GM19239 (cell line): ENCODE measurements around the gene CFD.
"Not testable (repeated sequence)": the region's sequence is repeated elsewhere in the genome, so short reads cannot be mapped to it uniquely, and the experiment has no call there.

Experiments
- DNase-seq: peaks from one replicate; pipeline ENCODE4 v3.0.0; 2011; ENCODE audit warnings: low spot score; ENCODE audit not compliant: insufficient read length
- FAIRE-seq: peaks from 2 replicates; lab custom pipeline; 2011; peaks lifted over from hg19 to GRCh38; lab: Jason Lieb, UNC

The CFD gene

DNA sequence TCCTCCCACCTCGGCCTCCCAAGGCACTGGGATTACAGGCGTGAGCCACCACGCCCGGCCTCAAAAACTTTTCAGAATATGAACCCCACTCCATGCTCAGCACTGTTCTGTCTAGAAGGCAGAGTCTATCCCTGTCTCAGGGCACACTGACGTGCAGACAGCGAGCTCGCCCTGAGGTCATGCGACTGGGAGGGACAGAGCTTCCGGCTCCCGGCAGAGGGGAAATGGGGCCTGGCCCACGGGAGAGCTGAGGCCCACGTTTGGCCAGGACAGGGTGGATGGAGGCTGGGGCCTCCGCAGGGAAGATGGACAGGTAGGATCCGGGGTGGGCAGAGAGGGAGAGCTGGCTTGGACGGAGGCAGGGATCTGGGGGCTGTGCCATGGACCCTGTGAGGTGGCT is 34.6 kb upstream of the CFD start:
- no peak for DNase-seq
- FAIRE-seq: no peak

DNA sequence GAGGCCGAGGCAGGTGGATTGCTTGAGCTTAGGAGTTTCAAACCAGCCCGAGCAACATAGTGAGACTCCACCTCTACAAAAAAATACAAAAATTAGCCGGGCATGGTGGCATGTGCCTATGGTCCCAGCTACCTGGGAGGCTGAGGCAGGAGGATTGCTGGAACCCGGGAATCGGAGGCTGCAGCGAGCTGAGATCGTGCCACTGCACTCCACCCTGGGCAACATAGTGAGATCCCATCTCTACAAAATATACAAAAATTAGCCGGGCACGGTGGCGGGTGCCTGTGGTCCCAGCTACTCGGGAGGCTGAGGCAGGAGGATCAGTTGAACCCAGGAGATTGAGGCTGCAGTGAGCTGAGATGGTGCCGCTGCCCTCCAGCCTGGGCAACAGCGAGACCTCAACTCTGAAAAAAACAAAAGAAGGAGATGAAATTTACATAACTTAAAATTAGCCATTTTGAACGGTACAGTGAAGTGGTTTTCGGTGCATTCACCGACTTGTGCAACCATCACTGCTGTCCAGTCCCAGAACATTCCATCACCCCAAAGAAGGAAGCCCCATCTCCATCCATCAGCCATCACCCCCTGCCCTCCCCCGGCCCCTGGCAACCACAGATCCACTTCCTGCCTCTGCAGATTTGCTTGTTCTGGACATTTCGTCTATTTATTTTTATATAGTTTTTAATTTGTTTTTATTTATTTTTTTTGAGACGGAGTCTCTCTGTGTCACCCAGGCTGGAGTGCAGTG is 33.4 kb upstream of the CFD start:
- FAIRE-seq (no peak), DNase-seq (no peak)

DNA sequence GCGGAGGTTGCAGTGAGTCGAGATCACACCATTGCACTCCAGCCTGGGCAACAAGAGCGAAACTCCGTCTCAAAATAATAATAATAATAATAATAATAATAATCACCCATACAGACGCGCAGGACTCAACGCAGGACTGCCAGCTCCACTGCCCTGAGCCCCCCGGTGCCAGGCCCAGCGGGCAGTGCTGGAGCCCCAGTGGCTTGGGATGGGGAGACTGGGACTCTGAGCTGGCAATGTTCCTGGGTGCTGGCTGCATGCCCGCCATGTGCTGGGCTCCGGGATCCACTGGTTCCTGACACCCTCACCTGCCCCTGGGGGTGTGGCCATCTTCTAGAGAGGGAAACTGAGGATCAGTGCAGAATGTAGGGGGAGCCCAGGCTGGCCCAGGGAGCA is 32.2 kb upstream of the CFD start:
- no peak for DNase-seq
- no peak for FAIRE-seq

DNA sequence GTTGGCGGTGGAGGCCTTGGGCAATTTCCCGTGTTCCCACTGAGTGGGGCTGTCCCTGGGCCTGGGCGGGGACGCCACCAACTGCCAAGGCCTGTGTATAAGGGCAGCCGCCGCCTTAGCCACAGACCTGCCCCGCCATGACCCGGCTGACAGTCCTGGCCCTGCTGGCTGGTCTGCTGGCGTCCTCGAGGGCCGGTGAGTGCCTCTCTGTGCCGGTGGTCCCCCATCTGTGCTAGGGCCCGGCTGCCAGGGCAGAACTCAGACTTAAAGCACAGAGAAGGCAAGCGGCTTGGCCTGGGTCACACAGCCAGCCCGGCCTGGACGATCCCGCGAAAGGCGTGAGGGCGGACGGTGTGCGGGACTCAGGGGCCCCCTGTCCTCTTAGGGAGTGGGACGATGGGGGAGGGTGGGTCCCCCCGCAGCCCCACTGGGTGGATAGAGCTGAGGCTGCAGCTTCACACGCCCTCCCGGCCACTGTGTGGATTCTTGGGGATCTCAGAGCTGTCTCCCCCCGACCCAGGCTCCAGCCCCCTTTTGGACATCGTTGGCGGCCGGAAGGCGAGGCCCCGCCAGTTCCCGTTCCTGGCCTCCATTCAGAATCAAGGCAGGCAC is 31.6 kb upstream of the CFD start, which contains the start of gene AZU1:
Gene AZU1, plus strand, starts transcription at position 128 of the 612 bp plus-strand sequence. Its CDS starts 10 bp downstream, at position 138.
- DNase-seq (no peak), FAIRE-seq (no peak)

DNA sequence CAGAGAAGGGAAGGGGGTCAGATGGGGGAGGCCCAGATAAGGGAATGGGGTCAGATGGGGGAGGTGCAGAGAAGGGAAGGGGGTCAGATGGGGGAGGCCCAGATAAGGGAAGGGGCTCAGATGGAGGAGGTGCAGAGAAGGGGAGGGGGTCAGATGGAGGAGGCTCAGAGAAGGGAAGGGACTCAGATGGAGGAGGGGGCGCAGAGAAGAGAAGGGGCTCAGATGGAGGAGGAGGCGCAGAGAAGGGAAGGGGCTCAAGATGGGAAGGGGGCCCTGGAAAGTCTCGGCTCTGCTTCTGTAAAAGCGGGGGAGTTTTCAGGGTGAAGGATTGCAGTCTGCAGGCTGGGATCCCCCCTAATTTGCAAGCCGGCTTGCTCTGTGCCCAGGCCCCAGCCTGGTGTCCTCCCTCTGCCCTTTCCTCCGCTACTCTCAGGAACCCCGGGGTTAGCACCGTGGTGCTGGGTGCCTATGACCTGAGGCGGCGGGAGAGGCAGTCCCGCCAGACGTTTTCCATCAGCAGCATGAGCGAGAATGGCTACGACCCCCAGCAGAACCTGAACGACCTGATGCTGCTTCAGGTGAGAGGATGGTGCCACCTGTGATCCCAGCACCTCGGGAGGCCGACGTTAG is 30.2 kb upstream of the CFD start:
- DNase-seq (no peak), FAIRE-seq (no peak)

DNA sequence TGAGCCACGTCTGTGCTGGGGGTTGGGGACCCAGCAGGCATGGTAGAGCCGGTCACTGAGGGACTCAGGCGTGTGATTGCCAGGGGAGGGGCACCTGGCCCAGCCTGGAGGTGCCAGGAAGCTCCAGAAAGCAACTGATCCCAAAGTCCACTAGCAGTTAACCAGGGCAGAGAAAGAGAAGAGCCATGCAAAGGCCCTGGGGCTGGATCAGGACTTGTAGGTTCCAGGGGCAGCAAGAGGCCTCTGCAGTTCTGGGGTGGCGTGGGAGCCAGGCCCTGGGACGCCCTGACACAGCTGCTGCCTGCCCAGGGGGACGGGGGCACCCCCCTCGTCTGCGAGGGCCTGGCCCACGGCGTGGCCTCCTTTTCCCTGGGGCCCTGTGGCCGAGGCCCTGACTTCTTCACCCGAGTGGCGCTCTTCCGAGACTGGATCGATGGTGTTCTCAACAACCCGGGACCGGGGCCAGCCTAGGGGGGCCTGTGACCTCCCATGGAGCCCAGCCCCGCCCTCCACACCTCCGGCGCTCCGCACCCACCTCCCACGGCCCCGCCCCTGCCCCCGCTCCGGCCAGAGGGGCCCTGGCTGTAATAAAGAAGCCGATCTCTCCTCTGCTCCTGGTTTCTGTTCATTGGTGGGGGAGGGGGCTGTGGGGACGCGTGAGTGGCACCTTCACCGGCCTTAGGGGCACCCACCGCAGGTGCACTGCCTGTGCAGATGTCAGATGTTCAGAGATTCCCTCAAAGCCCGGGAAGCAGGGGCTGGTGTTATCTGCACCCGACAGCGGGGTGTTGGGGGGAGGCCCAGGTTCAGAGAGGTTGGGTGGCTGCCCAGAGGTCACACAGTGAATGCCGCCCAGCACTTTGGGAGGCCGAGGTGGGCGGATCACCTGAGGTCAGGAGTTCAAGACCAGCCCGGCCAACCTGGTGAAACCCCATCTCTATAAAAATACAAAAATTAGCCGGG is 27.8 kb upstream of the CFD start:
- FAIRE-seq (no peak), DNase-seq (no peak)

DNA sequence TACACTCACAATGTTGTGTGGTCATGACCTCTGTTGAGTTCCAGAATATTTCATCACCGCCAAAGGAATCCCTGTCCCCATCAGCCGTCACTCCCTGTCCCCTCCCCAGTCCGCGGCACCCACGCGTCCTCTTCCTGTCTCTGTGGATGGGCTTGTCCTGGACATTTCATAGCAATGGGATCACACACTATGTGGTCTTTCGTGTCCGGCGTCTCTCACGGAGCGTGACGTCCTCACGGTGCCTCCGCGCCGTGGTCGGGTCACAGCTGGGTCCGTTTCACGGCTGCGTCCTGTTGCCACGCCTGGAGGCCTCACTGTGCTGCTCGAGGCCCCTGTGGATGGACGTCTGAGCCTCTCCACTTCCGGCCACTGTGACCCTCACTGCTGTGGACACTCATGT is 25.2 kb upstream of the CFD start:
- no peak for FAIRE-seq
- no peak for DNase-seq

DNA sequence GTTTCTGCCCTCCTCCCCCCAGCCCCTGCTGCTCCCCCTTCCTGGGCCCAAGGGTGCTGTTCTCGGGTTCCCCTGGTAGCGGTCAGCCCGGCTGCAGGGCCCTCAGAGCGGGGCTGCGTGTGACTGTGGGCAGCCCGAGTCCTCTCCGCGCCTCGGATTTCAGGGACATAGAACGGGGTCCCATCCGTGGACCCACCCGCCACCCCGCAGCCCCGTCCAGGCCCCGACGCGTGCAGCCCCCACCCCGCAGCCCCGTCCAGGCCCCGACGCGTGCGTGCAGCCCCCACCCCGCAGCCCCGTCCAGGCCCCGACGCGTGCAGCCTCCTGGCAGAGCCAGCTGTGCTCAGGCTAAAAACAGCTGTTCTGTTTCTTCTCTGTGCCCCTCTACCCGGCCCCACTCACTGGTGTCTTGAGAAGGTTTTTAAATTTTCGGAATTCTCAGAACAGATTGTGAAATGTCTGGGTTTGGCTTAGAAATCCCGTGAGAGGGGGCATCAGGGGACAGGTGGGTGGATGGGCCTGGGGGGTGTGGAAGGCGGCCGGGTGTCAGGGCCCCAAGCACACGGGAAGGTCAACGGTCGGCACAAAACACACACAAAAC is 24.2 kb upstream of the CFD start:
- FAIRE-seq: no peak
- no peak for DNase-seq

DNA sequence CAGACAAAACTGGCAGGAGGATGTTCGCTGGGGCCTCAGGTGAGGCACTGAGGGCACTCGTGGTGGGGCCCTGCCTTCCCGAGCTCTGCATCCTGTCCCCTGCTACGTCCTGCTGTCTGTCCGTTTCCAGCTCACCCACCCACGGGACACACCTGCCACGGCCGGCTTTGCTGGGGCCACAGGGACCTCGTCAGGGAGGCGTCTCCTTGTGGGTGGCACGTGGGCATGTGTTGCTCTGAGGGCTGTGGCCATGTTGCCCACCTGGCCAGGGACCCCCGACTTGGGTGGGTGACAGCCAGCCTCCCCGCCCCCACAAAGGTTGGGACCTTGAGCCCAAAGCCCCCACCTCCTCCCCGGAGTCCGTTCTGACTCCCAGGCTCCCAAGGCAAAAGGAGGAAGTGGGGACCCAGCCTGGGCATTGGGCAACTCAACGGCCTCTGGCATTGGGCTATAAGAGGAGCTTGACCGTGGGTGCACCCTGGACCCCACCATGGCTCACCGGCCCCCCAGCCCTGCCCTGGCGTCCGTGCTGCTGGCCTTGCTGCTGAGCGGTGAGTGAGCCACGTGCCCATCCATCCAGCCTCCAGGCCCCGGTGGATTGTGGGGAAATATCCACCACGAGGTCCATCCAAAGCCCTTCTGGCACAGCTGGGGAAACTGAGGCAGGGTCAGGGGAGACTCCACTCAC is 18.8 kb upstream of the CFD start, which contains the start of gene PRTN3:
Gene PRTN3, plus strand, starts transcription at position 481 of the 688 bp plus-strand sequence. Its CDS starts 10 bp downstream, at position 491.
- no peak for DNase-seq
- no peak for FAIRE-seq

DNA sequence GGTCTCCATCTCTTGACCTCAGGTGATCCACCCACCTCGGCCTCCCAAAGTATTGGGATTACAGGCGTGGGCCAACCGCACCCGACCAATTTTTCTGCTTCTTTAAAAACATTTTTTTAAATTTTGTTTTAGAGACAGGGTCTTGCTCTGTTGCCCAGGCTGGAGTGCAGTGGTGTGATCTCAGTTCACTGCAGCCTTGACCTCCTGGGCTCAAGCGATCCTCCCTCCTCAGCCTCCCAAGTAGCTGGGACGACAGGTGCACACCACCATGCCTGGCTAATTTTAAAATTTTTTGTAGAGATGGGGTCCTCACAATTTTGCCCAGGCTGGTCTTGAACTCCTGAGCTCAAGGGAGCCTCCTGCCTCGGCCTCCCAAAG is 16.7 kb upstream of the CFD start:
- not testable (repeated sequence) for DNase-seq, FAIRE-seq

DNA sequence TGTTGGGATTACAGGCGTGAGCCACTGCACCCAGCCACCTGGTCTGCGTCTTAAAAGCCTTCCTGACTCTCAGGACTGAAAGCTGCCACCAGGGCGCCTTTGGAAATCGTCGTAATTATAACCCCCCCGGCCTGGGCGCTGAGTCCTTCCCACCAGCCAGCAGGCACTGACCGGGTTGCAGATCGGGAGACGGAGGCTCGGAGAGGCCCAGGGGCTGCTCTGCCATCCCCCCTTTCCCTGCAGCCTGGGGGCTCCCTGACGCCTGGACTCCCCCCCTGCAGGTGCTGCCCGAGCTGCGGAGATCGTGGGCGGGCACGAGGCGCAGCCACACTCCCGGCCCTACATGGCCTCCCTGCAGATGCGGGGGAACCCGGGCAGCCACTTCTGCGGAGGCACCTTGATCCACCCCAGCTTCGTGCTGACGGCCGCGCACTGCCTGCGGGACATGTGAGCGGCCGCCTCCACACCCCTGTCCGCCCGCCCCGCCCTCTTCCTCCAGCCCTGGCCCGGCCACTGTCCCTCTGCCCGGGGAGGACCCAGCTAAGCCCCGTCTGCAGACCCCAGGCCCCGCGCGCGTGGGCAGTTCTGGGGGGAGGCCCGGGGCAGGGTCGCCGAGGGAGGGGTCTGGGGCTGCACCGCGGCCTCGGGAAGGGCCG is 16.2 kb upstream of the CFD start:
- no peak for DNase-seq
- no peak for FAIRE-seq

DNA sequence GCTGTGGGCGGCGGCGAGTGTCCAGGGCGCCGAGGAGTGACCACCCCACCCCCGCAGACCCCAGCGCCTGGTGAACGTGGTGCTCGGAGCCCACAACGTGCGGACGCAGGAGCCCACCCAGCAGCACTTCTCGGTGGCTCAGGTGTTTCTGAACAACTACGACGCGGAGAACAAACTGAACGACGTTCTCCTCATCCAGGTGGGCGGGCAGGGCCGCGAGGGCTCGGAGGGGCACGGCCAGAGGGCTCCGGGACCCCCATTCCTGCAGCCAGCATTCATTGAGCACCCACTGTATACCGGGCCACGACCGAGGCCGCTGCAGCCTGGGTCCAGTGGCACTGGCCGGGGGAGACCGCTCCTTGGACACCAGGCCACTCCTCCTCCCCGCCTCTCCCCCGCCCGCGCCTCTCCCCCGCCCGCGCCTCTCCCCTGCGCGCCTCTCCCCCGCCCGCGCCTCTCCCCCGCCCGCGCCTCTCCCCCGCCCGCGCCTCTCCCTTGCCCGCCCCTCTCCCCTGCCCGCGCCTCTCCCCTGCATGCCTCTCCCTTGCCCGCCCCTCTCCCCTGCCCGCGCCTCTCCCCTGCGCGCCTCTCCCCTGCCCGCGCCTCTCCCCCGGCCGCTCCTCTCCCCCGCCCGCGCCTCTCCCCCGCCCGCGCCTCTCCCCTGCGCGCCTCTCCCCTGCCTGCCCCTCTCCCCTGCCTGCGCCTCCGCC is 15.5 kb upstream of the CFD start:
- FAIRE-seq (no peak), DNase-seq (no peak)

DNA sequence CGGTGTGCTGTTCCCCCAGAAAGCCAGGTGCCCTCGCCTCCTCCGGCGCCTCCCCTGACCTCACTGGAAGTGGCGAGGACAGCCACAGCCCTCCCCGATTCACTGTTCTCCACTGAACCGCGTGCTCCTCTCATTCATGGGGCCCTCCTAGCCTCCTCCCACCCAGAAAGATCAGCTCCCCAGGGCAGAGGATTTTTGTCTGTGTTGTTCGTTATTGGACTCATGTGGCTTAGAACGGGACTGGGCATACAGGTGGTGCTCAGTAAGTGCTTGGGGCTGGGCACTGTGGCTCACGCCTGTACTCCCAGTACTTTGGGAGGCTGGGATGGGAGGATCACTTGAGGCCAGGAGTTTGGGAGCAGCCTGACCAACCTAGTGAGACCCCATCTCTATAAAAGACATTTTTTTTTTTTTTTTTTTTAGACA is 14.9 kb upstream of the CFD start:
- no peak for DNase-seq
- no peak for FAIRE-seq

DNA sequence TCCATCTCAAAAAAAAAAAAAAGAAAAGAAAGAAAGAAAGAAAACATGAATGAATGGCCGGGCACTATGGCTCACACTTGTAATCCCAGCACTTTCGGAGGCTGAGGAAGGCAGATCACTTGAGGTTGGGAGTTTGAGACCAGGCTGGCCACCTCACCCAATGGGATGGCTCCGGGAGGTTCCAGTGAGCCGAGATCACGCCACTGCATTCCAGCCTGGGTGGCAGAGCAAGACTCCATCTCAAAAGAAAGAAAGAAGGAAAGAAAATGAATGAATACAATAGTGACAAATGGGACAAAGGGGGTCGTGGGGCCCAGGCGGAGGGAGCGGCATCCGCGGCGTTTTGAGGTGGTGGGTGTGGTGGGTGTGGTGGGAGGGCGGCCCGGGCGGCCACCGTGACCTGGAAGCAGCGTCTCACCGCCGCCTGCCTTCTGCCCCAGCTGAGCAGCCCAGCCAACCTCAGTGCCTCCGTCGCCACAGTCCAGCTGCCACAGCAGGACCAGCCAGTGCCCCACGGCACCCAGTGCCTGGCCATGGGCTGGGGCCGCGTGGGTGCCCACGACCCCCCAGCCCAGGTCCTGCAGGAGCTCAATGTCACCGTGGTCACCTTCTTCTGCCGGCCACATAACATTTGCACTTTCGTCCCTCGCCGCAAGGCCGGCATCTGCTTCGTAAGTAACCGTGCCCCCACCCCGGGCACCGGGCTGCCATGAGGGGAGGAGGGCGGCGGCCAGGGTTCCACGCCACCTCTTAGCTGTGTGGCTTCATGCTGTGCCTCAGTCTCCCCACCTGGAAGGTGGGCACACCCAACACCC is 13.6 kb upstream of the CFD start:
- FAIRE-seq (no peak), DNase-seq (no peak)

DNA sequence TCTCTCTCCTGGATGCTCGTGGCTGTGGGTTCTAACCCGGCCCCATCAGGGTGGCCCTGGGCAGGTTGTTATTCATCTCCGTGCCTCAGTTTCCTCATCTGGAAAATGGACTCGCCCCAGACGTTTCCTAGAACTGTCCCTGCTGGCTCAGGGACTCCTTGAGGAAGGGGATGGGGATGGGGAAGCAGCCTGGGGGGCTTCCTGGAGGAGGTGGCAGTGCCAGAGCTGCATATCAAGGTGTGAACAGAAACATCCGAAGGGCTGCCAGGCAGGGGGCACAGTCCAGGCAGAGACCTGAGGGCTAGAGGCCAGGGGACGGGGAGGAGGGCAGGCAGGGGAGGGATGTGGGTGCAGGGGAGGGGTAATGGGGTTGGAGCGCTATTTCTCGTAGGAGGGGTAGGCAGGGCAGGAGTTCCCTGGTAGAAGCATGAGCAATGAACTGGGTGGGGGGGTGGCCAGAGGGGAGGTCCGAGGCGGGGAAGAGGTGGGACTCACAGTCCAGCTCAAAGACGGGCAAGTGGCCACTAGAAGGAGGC is 11.0 kb upstream of the CFD start:
- FAIRE-seq (no peak), DNase-seq (no peak)

DNA sequence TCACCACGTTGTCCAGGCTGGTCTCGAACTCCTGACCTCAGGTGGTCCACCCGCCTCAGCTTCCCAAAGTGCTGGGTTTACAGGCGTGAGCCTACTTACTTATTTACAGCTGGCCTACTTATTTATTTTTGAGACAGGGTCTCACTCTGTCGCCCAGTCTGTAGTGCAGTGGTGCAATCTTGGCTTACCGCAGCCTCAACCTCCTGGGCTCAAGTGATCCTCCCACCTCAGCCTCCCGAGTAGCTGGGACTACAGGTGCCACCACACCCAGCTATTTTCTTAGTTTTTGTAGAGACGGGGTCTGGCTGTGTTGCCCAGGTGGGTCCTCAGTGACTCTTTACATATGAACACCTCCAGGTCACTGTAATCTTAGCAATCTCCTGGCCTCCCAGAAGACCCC is 10.3 kb upstream of the CFD start:
- not testable (repeated sequence) for DNase-seq, FAIRE-seq
